Measurements from ENCODE around the gene GALK1.

Gene GALK1

GRCh38 chr17:75806822-75807500, 42.0 kb upstream of the GALK1 start:
- Histone ChIP-seq H3K27ac (no peak overlapping the region), H3K27me3 (no peaks in the 10 kb centered on the region), H3K4me3 (no peak overlapping the region), H3K4me1 (peaks cover 0 to 19% (median 14%) of the 10 kb centered on the region in 4 donors), H3K9me3 (no peaks in the 10 kb centered on the region), H3K36me3 (peaks cover 13 to 34% (median 25%) of the 10 kb centered on the region in 3 donors)
- DNase-seq: peak in 1 of 2 donors; percentile 40
- TF ChIP-seq CTCF (IDR thresholded peaks at IDR 0.05): no peak
- intact Hi-C loops (cut with DNase I; ENCODE audit: low total_unique reads): no loop called here

GRCh38 chr17:75803883-75804282, 38.9 kb upstream of the GALK1 start:
- H3K36me3 ChIP-seq: peaks cover 0 to 28% (median 20%) of the 10 kb centered on the region in 3 donors
- no peaks in the 10 kb centered on the region for H3K9me3 ChIP-seq
- no peak overlapping the region for H3K27ac ChIP-seq
- H3K27me3 ChIP-seq: no peaks in the 10 kb centered on the region
- peaks cover 0 to 6% (median 5%) of the 10 kb centered on the region in 4 donors for H3K4me1 ChIP-seq
- DNase-seq: no peak
- H3K4me3 ChIP-seq: no peak overlapping the region
- intact Hi-C loops (cut with DNase I; ENCODE audit: low total_unique reads): no loop called here
- no peak for TF ChIP-seq CTCF (IDR thresholded peaks at IDR 0.05)

- H3K4me3 ChIP-seq: no peak overlapping the region
- H3K4me1 ChIP-seq: no peaks in the 10 kb centered on the region
- peak in 1 of 2 donors; percentile 35 for DNase-seq
- H3K27ac ChIP-seq: no peak overlapping the region
- no peak for TF ChIP-seq CTCF (IDR thresholded peaks at IDR 0.05)
- H3K36me3 ChIP-seq: peaks cover 6 to 55% (median 34%) of the 10 kb centered on the region in 3 donors
- no peaks in the 10 kb centered on the region for H3K27me3 ChIP-seq
- H3K9me3 ChIP-seq: no peaks in the 10 kb centered on the region
- intact Hi-C loops (cut with DNase I; ENCODE audit: low total_unique reads): no loop called here
Observed at GRCh38 chr17:75799402-75799801, 34.4 kb upstream of the GALK1 start.

GRCh38 chr17:75795820-75796607, 31.0 kb upstream of the GALK1 start:
- peak in 1 of 2 donors; percentile 33 for DNase-seq
- no peak for TF ChIP-seq CTCF (IDR thresholded peaks at IDR 0.05)
- Histone ChIP-seq H3K9me3 (no peaks in the 10 kb centered on the region), H3K27ac (no peak overlapping the region), H3K36me3 (peaks cover 6 to 53% (median 22%) of the 10 kb centered on the region in 3 donors), H3K27me3 (no peaks in the 10 kb centered on the region), H3K4me3 (no peak overlapping the region), H3K4me1 (peaks cover 0 to 4% (median 0%) of the 10 kb centered on the region in 4 donors)
- intact Hi-C loops (cut with DNase I; ENCODE audit: low total_unique reads): no loop called here

- no peak for TF ChIP-seq CTCF (IDR thresholded peaks at IDR 0.05)
- intact Hi-C loops (cut with DNase I; ENCODE audit: low total_unique reads): no loop called here
- peaks cover 0 to 10% (median 2%) of the 10 kb centered on the region in 4 donors for H3K4me1 ChIP-seq
- no peaks in the 10 kb centered on the region for H3K27me3 ChIP-seq
- no peak overlapping the region for H3K4me3 ChIP-seq
- H3K36me3 ChIP-seq: peaks cover 4 to 29% (median 13%) of the 10 kb centered on the region in 3 donors
- no peak for DNase-seq
- H3K9me3 ChIP-seq: no peaks in the 10 kb centered on the region
- H3K27ac ChIP-seq: no peak overlapping the region
Observed at GRCh38 chr17:75793460-75793859, 28.5 kb upstream of the GALK1 start.

All from tibial artery (tissue), 4 donors.